Activated T-cell treated with anti-CD3 and anti-CD28 coated beads for 24 hours (primary cell): Measurements from ENCODE around the gene ZNF888.
"Not testable (repeated sequence)": the region's sequence is repeated elsewhere in the genome, so short reads cannot be mapped to it uniquely, and the experiment has no call there.

Experiments
- DNase-seq: peaks from one replicate; pipeline ENCODE4 v3.0.0-alpha.2; 2020; ENCODE audit warnings: low read depth

The ZNF888 gene

GRCh38 chr19:52922841-52923777 is at the start of gene ZNF888:
TSS of gene ZNF888 (minus strand) at chr19:52923428. CDS start at chr19:52917873, 5,555 bp downstream.
- DNase-seq: peak; percentile 76

- no peak for DNase-seq
These were observed 44.5 kb upstream of the ZNF888 start for GRCh38 chr19:52967772-52968171.

GRCh38 chr19:52963247-52963618 is 40.0 kb upstream of the ZNF888 start:
- DNase-seq: peak; percentile 0

DNA sequence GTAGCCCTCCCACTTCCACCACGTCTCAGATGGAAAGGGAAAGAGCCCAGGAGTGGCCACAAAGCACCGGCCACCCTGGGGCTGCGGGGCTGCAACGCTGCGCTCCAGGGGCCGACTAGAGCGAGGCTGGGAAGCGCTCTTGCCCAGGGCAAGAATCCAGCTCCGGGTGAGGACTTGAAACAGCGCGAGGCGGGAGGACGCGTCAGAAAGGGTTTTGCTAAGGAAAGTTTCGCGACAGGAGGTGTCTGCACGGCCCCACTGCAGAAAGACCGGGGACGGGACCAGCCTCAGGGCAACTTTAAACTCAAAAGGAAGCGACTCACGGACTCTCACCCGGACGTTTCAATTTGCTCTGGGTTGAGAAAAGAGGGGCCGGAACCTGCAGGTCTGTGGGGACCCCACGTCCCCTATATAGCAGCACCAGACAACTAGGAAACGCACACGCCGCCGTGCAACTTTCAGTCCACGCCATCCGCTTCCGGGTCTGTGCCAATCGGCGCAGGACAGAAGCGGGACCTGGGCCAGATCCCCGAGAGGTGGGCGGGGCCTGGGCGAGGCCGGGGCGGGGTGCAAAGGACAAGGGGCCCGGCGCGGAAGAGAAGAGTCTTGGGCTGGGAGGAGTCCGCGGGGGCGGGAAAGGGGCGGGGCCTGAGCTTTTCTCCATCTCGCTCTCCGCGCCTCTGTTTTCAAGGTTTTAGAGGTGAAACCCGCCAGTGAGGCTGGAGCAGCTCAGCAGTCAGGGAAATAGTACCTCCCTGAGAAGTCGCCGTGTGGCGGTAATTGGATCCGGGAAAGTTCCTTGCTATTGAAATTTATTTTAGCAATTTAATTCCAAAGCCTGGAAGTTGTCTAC is 39.4 kb upstream of the ZNF888 start, which contains the start of gene ZNF816:
TSS of gene ZNF816 (minus strand) at position 488 of the 853 bp plus-strand sequence. CDS start 6,792 bp downstream, outside the sequence.
- peak; percentile 99 for DNase-seq

- DNase-seq: no peak
These were observed 38.8 kb upstream of the ZNF888 start for GRCh38 chr19:52961981-52962380.

DNA sequence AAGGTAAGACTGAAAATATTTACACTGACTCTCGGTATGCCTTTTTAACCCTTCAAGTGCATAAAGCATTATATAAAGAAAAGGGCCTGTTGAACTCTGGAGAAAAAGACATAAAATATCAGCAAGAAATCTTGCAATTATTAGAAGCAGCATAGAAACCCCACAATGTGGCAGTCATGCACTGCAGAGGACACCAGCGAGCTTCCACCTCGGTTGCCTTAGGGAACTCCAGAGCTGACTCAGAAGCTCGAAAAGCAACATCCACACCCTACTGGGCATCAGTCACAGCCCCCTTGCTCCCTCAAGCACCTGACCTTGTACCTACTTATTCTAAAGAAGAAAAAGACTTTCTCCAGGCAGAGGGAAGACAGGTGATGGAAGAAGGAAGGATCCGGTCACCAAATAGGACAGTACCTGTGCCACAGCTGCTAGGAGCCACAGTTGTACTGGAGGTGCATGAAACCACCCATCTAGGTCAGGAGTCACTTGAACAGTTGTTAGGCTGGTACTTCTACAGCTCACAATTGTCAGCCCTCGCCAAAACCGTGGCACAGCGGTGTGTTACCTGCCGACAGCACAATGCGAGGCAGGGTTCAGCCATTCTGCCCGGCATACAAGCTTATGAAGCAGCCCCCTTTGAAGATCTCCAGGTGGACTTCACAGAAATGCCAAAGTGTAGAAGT is 36.5 kb upstream of the ZNF888 start:
- no peak for DNase-seq

DNA sequence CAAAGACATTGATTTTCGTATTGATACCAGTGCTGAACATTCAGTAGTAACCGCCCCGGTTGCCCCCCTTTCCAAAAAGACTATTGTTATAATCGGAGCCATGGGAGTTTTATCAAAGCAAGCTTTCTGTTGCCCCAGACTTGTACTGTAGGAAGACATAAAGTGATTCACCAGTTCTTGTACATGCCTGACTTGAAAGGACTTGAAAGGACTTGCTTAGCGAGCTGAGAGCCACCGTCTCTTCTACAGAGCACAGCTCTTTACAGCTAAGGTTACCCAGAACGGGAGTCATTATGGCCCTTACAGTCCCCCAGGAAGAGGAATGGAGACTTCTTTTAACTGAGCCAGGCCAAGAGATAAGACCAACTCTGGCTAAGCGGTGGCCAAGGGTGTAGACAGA is 34.4 kb upstream of the ZNF888 start:
- no peak for DNase-seq

DNA sequence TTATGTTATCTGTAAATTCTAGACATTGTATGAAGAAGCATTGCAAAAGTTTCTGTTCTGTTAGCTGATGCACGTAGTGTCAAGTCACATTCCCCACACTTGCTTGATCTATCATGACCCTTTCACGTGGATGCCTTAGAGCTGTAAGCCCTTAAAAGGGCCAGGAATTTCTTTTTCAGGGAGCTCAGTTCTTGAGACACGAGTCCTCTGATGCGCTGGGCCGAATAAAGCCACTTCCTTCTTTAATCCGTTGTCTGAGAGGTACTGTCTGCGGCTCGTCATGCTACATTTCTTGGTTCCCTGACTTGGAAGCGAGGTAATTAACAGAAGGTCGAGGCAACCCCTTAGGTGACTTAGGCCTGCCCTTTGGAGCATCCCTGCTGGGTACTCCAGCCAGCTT is 33.7 kb upstream of the ZNF888 start:
- DNase-seq: no peak

- DNase-seq: no peak
These were observed 26.2 kb upstream of the ZNF888 start for GRCh38 chr19:52949422-52949821.

- no peak for DNase-seq
These were observed 25.0 kb upstream of the ZNF888 start for GRCh38 chr19:52948025-52948770.

- DNase-seq: no peak
These were observed 23.4 kb upstream of the ZNF888 start for GRCh38 chr19:52946322-52947310.

- no peak for DNase-seq
These were observed 22.6 kb upstream of the ZNF888 start for GRCh38 chr19:52945652-52946321.

DNA sequence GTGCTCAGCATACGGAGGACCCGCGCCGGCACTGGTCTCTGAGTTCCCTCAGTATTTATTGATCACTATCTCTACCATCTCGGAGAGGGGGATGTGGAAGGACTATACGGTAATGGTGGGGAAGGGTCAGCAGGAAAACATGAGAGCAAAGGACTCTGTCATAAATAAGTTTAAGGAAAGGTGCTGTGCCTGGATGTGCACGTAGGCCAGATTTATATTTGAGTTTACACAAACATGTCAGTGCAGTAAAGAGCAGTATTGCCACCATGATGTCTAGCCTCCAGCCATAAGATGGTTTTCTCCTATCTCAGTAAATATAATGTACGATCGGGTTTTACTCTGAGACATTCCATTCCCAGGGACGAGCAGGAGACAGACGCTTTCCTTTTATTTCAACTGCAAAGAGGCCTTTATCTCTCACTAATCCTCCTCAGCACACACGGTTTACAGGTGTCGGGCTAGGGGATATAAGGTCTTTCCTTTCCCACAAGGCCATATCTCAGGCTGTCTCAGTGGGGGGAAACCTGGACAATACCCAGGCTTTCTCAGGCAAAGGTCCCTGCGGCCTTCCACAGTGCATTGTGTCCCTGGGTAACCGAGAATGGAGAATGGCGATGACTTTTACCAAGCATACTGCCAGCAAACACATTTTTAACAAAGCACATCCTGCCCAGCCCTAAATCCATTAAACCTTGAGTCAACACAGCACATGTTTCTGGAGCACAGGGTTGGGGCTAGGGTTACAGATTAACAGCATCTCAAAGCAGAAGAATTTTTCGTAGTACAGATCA is 21.7 kb upstream of the ZNF888 start:
- not testable (repeated sequence) for DNase-seq

GRCh38 chr19:52943884-52944643 is 20.8 kb upstream of the ZNF888 start:
- DNase-seq: no peak

DNA sequence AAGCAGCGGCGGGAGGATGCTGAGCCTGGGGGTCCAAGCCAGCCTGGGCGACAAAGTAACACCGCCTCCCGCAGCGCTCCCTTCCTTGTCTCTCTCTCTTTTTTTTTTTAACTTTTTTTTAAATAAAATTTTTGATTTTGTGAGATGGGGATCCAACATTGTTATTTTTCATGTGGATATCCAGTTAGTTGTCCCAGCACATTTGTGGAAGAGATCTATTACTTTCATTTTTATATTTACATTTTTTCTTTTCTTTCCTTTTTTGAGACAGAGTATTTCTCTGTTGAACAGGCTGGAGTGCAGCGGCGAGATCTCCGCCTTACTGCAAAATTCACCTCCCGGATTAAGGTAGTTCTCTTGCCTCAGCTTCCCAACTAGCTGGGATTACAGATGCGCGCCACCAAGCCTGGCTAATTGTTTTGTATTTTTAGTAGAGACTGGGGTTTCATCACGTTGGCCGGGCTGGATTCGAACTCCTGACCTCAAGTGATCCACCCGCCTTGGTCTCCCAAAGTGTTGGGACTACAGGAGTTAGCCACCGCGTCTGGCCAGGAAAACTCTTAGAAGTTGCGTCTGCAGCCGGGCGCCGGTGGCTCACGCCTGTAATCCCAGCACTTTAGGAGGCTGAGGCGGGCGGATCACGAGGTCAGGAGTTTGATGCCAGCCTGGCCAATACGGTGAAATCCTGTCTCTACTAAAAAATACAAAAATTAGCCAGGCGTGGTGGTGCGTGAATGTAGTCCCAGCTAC is 20.1 kb upstream of the ZNF888 start:
- DNase-seq: no peak

DNA sequence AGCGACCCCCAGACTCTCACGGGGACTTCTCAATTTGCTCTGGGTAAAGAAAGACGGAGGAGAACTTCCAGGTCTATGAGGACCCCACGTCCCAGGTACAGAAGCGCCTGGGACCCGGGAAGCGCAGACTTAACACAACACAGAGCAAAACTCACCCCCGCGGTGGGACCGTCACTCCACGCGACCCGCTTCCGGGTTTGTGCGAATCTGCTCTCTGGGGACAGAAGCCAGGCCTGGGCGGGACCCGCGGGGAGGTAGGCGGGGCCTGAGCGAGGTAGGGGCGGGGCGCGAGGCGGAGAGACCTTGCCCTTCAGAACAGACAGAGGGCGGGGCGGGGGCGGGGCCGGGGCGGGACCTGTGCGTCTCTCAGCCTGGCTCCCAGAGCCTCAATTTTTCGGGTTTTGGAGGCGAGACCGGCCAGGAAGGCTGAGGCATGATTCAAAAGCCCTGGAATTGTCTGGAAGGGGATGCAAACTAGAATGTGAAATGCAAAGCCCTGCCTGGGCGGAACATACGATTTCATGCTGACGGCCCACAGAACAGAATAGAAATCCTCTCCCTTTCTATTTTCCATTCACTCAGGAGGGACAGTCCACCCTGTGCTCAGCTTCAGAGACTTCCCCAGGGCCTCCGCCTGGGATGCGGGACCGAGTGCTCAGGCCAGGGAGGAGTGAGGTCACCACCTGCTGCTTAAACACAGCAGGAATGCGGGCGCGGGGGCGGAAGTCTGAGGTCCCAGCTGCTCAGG is 19.3 kb upstream of the ZNF888 start:
- peak; percentile 91 for DNase-seq
